ENCODE results near the gene NBPF1. TPM values are rescaled to one million over a fixed set of nuclear protein-coding genes. Genes with fewer than 3 reads are reported as not detected.
"Not testable (repeated sequence)": the region's sequence is repeated elsewhere in the genome, so short reads cannot be mapped to it uniquely, and the experiment has no call there.

The NBPF1 gene
- total RNA-seq, 1 donor from 2014 or later: 50.6 TPM

DNA sequence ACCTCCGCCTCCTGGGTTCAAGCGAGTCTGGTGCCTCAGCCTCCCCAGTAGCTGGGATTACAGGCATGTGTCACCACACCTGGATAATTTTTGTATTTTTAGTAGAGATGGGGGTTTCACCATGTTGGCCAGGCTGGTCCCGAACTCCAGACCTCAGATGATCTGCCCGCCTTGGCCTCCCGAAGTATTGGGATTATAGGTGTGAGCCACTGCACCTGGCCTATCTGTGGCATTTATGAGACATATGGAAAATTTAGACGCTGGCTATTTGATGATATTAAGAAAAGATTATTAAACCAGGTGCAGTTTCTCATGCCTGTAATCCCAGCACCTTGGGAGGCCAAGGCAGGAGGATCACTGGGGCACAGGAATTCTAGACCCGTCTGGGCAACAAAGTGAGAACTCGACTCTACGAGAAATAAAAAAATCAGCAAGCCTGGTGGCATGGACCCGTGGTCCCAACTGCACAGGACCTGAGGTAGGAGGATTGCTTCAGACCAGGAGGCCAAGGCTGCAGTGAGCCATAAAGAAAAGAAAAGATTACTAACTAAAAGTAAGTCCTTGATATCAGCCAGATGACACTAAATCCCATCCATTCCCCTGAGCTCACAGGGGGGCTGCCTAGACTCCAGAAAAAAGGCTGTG, 23.3 kb upstream of the NBPF1 start:
- H3K36me3 ChIP-seq (ENCODE audit: control insufficient read depth, insufficient read depth, low read length): peaks cover 10% of the 10 kb centered on the region
- not testable (repeated sequence) for DNase-seq (ENCODE audit: low read depth); H3K4me3 ChIP-seq (ENCODE audit: low read depth, low read length); H3K27me3 ChIP-seq (ENCODE audit: control insufficient read depth, insufficient read depth, low read length)

DNA sequence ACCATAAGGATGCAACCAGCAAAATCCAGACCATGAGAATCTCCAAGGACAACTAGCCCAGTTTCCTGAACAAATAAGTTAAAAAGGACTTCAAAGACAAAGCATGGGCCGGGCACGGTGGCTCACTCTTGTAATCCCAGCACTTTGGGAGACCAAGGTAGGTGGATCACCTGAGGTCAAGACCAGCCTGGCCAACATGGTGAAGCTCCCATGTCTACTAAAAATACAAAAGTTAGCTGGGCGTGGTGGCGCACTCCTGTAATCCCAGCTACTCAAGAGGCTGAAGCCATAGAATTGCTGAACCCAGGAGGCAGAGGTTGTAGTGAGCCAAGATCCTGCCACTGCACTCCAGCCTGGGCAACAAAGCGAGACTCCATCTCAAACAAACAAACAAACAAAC, 22.6 kb upstream of the NBPF1 start:
- H3K36me3 ChIP-seq (ENCODE audit: control insufficient read depth, insufficient read depth, low read length): peaks cover 10% of the 10 kb centered on the region
- DNase-seq (ENCODE audit: low read depth); H3K4me3 ChIP-seq (ENCODE audit: low read depth, low read length); H3K27me3 ChIP-seq (ENCODE audit: control insufficient read depth, insufficient read depth, low read length): not testable (repeated sequence)

DNA sequence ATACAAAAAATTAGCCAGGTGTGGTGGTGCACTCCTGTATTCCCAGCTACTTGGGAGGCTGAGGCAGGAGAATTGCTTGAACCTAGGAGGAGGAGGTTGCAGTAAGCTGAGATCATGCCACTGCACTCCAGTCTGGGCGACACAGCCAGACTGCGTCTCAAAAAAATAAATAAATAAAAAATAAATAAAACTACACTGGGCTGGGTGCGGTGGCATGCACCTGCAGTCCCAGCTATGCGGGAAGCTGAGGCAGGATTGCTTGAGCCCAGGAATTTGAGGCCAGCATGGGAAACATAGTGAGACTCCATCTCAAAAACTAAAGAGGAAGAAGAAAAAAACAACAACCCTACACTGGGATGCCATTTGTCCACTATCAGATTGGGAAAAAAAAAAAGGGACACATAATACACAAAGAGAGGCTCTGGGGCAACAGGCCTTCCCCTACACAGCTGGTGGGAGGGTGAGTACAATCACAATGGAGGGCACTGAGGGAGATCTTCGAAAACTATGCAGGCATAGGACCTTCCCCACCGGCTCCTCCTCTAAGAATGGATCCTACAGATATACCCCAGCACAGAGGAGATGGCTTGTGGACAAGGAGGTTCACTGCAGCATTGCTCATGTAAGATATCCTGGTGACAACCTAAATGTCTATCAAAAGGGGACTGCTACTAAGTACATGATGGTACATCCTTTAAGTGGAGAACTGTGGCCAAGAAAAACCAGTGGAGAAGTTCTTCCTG, 20.3 kb upstream of the NBPF1 start:
- H3K27me3 ChIP-seq (ENCODE audit: control insufficient read depth, insufficient read depth, low read length); H3K4me3 ChIP-seq (ENCODE audit: low read depth, low read length); DNase-seq (ENCODE audit: low read depth): not testable (repeated sequence)
- H3K36me3 ChIP-seq (ENCODE audit: control insufficient read depth, insufficient read depth, low read length): peaks cover 11% of the 10 kb centered on the region

DNA sequence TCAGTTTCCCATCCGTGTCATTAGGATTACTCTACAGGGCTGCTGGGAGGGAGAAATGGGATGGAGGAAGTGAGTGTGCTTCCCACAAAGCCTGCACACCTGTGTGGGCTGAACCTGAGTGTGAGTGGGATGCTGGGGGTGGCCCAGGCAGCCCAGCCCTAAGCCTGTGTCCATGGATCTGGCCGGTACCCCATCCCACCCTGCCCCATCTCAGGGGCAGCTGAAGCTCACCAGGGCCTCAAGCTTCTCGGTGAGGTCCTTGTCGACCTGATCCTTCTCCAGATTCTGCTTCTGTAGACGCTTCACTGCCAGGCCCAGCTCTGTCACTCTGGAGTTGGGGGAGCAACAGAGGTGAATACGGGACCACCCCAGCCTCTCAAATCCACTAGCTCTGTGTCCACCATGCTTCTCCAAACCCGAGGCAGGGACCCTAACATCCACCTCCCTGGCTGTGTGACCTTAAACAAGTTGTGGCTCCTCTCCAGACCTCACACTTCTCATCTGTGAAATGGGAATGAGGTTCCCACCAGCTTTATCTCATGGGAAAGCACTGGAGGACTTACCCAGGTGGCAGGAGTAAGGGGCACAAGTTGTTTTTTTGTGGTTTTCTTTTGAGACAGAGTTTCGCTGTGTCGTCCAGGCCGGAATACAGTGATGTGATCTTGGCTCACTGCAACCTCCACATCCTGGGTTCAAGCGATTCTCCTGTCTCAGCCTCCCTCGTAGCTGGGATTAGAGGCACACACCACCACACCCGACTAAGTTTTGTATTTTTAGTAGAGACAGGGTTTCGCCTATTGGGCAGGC, 18.9 kb upstream of the NBPF1 start:
- not testable (repeated sequence) for DNase-seq (ENCODE audit: low read depth); H3K27me3 ChIP-seq (ENCODE audit: control insufficient read depth, insufficient read depth, low read length); H3K4me3 ChIP-seq (ENCODE audit: low read depth, low read length)
- peaks cover 13% of the 10 kb centered on the region for H3K36me3 ChIP-seq (ENCODE audit: control insufficient read depth, insufficient read depth, low read length)

DNA sequence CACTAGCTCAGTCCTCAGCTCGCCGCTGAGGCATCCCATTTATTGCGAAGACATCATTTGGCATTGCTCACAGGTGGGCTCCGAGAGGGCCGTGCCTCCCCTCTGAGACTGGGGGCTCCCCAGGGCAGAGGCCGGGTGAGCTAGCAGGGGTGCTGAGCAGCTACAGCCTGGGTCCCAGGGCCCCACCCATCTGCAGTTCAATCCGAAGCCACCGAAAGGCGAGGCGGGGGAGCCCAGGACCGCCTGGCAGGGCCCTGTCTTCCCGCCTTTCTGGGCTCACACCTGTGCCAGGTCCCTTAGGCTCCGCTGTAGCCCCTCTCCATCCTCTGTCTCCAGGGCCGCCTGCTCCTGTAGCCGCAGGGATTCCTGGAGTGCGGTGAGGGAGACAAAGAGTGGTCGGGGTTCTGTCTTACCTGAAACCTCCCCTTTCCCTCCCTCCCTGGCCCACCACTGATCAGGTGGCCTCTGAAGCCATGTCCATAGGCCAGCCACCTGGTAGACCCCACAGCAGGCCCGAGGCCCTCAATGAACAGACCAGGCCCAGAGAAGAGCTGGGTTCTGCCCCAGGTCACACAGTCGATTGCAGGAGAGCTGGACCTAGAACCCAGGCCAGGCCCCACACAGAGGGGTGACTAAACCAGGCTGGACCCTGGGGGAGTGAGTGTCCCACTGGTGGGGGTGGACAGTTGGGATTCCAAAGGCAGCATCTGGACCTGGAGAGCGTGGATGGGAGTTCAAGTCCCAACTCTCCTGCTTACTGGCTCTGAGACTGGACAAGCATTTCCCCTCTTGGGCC, 18.1 kb upstream of the NBPF1 start:
- Histone ChIP-seq H3K36me3 (ENCODE audit: control insufficient read depth, insufficient read depth, low read length) (peaks cover 13% of the 10 kb centered on the region), H3K27me3 (ENCODE audit: control insufficient read depth, insufficient read depth, low read length) (no peaks in the 10 kb centered on the region), H3K4me3 (ENCODE audit: low read depth, low read length) (no peak overlapping the region)
- DNase-seq (ENCODE audit: low read depth): no peak
- TF ChIP-seq, protein P1, sequence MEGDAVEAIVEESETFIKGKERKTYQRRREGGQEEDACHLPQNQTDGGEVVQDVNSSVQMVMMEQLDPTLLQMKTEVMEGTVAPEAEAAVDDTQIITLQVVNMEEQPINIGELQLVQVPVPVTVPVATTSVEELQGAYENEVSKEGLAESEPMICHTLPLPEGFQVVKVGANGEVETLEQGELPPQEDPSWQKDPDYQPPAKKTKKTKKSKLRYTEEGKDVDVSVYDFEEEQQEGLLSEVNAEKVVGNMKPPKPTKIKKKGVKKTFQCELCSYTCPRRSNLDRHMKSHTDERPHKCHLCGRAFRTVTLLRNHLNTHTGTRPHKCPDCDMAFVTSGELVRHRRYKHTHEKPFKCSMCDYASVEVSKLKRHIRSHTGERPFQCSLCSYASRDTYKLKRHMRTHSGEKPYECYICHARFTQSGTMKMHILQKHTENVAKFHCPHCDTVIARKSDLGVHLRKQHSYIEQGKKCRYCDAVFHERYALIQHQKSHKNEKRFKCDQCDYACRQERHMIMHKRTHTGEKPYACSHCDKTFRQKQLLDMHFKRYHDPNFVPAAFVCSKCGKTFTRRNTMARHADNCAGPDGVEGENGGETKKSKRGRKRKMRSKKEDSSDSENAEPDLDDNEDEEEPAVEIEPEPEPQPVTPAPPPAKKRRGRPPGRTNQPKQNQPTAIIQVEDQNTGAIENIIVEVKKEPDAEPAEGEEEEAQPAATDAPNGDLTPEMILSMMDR (IDR thresholded peaks at IDR 0.05; ENCODE audit: insufficient read depth, low read length, poor library complexity, severe bottlenecking): no peak

DNA sequence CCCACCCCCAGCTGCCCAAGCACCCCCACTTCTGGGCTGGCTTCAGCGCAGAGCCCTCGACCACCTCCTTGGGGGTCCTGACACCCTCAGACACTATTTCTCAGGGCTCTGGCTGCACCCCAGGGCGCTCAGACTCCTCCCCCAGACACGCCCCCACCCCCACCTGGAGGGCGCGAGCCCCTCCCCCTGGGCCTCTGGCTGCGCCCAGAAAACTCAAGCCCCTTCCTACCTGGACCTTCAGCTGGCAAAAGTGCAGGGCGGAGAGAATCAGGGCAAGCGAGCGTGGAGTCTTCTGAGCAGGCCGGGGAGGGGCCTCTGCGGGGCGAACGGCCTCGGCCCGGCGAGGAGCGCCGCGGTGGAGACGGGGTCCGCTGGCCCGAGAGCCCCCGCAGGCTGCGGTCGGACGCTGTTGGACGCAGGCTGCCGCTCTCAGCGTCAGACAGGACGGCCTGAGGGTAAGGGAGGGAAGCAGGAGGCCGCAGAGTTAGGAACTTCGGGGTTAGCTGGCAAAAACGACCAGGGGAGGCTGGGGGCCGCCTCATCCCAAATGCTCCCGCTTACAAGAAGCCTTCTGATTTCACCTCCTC, 17.4 kb upstream of the NBPF1 start:
- Histone ChIP-seq H3K4me3 (ENCODE audit: low read depth, low read length) (no peak overlapping the region), H3K36me3 (ENCODE audit: control insufficient read depth, insufficient read depth, low read length) (peaks cover 13% of the 10 kb centered on the region), H3K27me3 (ENCODE audit: control insufficient read depth, insufficient read depth, low read length) (no peaks in the 10 kb centered on the region)
- no peak for DNase-seq (ENCODE audit: low read depth)
- TF ChIP-seq, protein P1 (IDR thresholded peaks at IDR 0.05; ENCODE audit: insufficient read depth, low read length, poor library complexity, severe bottlenecking): no peak

GRCh38 chr1:16629916-16630530, 16.7 kb upstream of the NBPF1 start:
- H3K4me3 ChIP-seq (ENCODE audit: low read depth, low read length); DNase-seq (ENCODE audit: low read depth); H3K27me3 ChIP-seq (ENCODE audit: control insufficient read depth, insufficient read depth, low read length): not testable (repeated sequence)
- H3K36me3 ChIP-seq (ENCODE audit: control insufficient read depth, insufficient read depth, low read length): peaks cover 16% of the 10 kb centered on the region
